NCI-H524 (cell line): ENCODE results near the gene CRKL.
"Not testable (repeated sequence)": the region's sequence is repeated elsewhere in the genome, so short reads cannot be mapped to it uniquely, and the experiment has no call there.

Experiments
- DNase-seq, 2 experiments: peaks; one replicate each; lab custom pipeline; 2025; lab: John Stamatoyannopoulos, UW

Gene CRKL

GRCh38 chr22:20933910-20934309 lies 16.7 kb downstream of the CRKL start:
- DNase-seq, result no peak

- DNase-seq, result not testable (repeated sequence)
Observed at GRCh38 chr22:20935049-20935448, 17.8 kb downstream of the CRKL start.

- not testable (repeated sequence) for DNase-seq
Observed at GRCh38 chr22:20935780-20936539, 18.8 kb downstream of the CRKL start.

GRCh38 chr22:20937031-20937793 lies 20.0 kb downstream of the CRKL start:
- no peak for DNase-seq

GRCh38 chr22:20937794-20938671 lies 20.8 kb downstream of the CRKL start:
- DNase-seq, result no peak

GRCh38 chr22:20939457-20940185 lies 22.4 kb downstream of the CRKL start:
- DNase-seq, result not testable (repeated sequence)

- DNase-seq, result peak; percentile 54 to 89
Observed at GRCh38 chr22:20940186-20940651, 23.0 kb downstream of the CRKL start.

- no peak for DNase-seq
Observed at GRCh38 chr22:20940904-20941385, 23.7 kb downstream of the CRKL start.

GRCh38 chr22:20942203-20942902 lies 25.1 kb downstream of the CRKL start:
- DNase-seq, result not testable (repeated sequence)

- no peak for DNase-seq
Observed at GRCh38 chr22:20943104-20943933, 26.1 kb downstream of the CRKL start.

GRCh38 chr22:20944042-20944441 lies 26.8 kb downstream of the CRKL start:
- no peak for DNase-seq

GRCh38 chr22:20945578-20945934 lies 28.3 kb downstream of the CRKL start:
- no peak for DNase-seq

GRCh38 chr22:20946080-20946986 lies 29.1 kb downstream of the CRKL start:
- no peak for DNase-seq

- DNase-seq, result no peak
Observed at GRCh38 chr22:20946991-20947390, 29.8 kb downstream of the CRKL start.

GRCh38 chr22:20948450-20948849 lies 31.2 kb downstream of the CRKL start:
- no peak for DNase-seq

GRCh38 chr22:20948989-20949388 lies 31.8 kb downstream of the CRKL start:
- DNase-seq, result no peak

- DNase-seq, result no peak
Observed at GRCh38 chr22:20949698-20950183, 32.5 kb downstream of the CRKL start.

GRCh38 chr22:20951151-20951931 lies 34.1 kb downstream of the CRKL start:
- DNase-seq, result no peak
